ENCODE data around the gene PRDX6. TPM values are rescaled to one million over a fixed set of nuclear protein-coding genes. Genes with fewer than 3 reads are reported as not detected.

Gene PRDX6
- total and polyA plus RNA-seq, 2 of the 8 experiments (the other 6 are each of a cell fraction or from before 2014, with no cell fraction given) = 348 to 677 TPM

DNA sequence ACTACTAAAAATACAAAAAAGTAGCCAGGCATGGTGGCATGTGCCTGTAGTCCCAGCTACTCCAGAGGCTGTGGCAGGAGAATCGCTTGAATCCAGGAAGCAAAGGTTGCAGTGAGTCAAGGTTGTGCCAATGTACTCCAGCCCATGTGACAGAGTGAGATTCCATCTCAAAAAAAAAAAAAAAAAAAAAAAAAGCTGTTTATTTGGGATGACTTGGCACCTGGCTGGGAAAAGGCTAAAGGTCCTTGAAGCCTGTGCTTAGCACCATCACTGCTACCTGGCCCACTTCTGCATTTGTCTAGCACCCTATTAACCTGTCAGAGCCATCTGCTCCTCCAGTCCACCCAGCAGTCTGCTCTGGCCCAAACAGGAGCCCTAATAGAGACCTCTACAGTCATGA lies 25.0 kb downstream of the PRDX6 start (continued):
- TF ChIP-seq CHD7 (IDR thresholded peaks at IDR 0.05; ENCODE audit: insufficient replicate concordance, low read length) = no peak
- TF ChIP-seq RNF2 (IDR thresholded peaks at IDR 0.05; ENCODE audit: borderline replicate concordance, low read depth, low read length, missing control alignments, poor library complexity, severe bottlenecking) = no peak
- no peak for TF ChIP-seq BRCA1 (IDR thresholded peaks at IDR 0.05; ENCODE audit: low read depth, low read length)
- no peak for TF ChIP-seq KDM5A (IDR thresholded peaks at IDR 0.05; ENCODE audit: low read length)
- TF ChIP-seq ZNF274 (IDR thresholded peaks at IDR 0.05; ENCODE audit: borderline replicate concordance, extremely low read depth, low read length) = no peak
- no peak for TF ChIP-seq SP4 (IDR thresholded peaks at IDR 0.05; ENCODE audit: low read length)
- no peak for TF ChIP-seq MAFK (IDR thresholded peaks at IDR 0.05; ENCODE audit: low read depth, low read length)
- TF ChIP-seq HDAC2 (IDR thresholded peaks at IDR 0.05; ENCODE audit: borderline replicate concordance in 1 of 2, low read depth in 2 of 2, low read length in 2 of 2) = no peak
- no peak for TF ChIP-seq KDM1A (IDR thresholded peaks at IDR 0.05; ENCODE audit: borderline replicate concordance, low read length)
- no peak for TF ChIP-seq SRF (IDR thresholded peaks at IDR 0.05; ENCODE audit: low read depth, low read length)
- no peak for TF ChIP-seq SIRT6 (IDR thresholded peaks at IDR 0.05; ENCODE audit: low read length)
- no peak for TF ChIP-seq POU5F1 (IDR thresholded peaks at IDR 0.05; ENCODE audit: low read depth, low read length)

Data from H1 (cell line).